Esophagus squamous epithelium (tissue), 4 donors: ENCODE measurements around the gene TNFAIP6.

ENCODE experiments used
- CTCF ChIP-seq, 6 experiments: fragments of 450-650 bp in 4 of 6; fragments of 200-600 bp in 2 of 6; sonication (generic) in 2 of 6; IDR thresholded peaks; one replicate each; pipeline ENCODE4 v1.5.1; 2016 to 2019; ENCODE audit warnings: antibody characterized with exemption in 6 of 6, mild to moderate bottlenecking in 4 of 6, moderate library complexity in 4 of 6
- POLR2A ChIP-seq, 4 donors: fragments of 450-650 bp; IDR thresholded peaks; one replicate each; pipeline ENCODE4 v1.6.1; 2017; ENCODE audit warnings: antibody characterized with exemption in 4 of 4, mild to moderate bottlenecking in 4 of 4, moderate library complexity in 3 of 4

DNA sequence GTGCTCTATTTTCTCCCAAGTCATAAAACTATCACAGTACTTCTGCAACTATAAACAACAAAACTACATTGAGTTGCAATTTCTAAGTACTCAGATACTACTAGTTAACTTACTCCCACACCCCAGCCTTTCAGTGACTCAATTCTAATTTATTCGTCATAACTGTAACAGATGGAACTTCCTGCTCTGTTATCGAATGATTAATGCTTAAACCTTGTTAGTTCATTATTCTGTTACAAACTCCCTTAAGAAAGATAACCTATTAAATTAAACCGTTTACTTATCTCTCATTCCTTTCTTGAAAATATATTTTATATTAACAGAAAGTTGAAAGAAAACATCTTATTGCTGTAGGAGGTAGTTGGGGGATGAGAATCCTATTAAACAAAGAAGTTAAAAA, 17.0 kb downstream of the TNFAIP6 start:
- TF ChIP-seq CTCF (IDR thresholded peaks at IDR 0.05) (no peak), POLR2A (IDR thresholded peaks at IDR 0.05) (no peak)
